BE2C (cell line): ENCODE data around the gene CTDP1.
"Not testable (repeated sequence)": the region's sequence is repeated elsewhere in the genome, so short reads cannot be mapped to it uniquely, and the experiment has no call there.

Experiments
- DNase-seq: peaks from one replicate; pipeline ENCODE4 v3.0.0-alpha.2; 2020
- H3K27me3 ChIP-seq: fragments of 250-450 bp; sonication (Bioruptor Pico); 2 replicates; pipeline ENCODE4 v1.5.1; 2020; ENCODE audit warnings: mild to moderate bottlenecking
- H3K36me3 ChIP-seq: fragments of 250-450 bp; sonication (Bioruptor Pico); 2 replicates; pipeline ENCODE4 v1.5.1; 2020; ENCODE audit warnings: mild to moderate bottlenecking
- H3K4me1 ChIP-seq: fragments of 250-450 bp; sonication (Bioruptor Pico); 2 replicates; pipeline ENCODE4 v1.5.1; 2020
- H3K4me3 ChIP-seq: 2 replicates; pipeline ENCODE4 v1.5.1; 2011; ENCODE audit warnings: low read depth, low read length
- H3K9me3 ChIP-seq: fragments of 250-450 bp; sonication (Bioruptor Pico); 2 replicates; pipeline ENCODE4 v1.5.1; 2020
- TF ChIP-seq, protein P1 (sequence below): IDR thresholded peaks from 2 replicates; pipeline ENCODE4 v1.5.1; 2012; ENCODE audit warnings: mild to moderate bottlenecking, low read depth, low read length

Gene CTDP1

GRCh38 chr18:79687806-79688205, 8.2 kb downstream of the CTDP1 start:
- Histone ChIP-seq H3K9me3 (no peaks in the 10 kb centered on the region), H3K4me3 (no peak overlapping the region), H3K27me3 (no peaks in the 10 kb centered on the region), H3K36me3 (no peaks in the 10 kb centered on the region), H3K4me1 (no peaks in the 10 kb centered on the region)
- TF ChIP-seq, protein P1, sequence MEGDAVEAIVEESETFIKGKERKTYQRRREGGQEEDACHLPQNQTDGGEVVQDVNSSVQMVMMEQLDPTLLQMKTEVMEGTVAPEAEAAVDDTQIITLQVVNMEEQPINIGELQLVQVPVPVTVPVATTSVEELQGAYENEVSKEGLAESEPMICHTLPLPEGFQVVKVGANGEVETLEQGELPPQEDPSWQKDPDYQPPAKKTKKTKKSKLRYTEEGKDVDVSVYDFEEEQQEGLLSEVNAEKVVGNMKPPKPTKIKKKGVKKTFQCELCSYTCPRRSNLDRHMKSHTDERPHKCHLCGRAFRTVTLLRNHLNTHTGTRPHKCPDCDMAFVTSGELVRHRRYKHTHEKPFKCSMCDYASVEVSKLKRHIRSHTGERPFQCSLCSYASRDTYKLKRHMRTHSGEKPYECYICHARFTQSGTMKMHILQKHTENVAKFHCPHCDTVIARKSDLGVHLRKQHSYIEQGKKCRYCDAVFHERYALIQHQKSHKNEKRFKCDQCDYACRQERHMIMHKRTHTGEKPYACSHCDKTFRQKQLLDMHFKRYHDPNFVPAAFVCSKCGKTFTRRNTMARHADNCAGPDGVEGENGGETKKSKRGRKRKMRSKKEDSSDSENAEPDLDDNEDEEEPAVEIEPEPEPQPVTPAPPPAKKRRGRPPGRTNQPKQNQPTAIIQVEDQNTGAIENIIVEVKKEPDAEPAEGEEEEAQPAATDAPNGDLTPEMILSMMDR = no peak
- DNase-seq = no peak

- Histone ChIP-seq H3K4me3 (no peak overlapping the region), H3K36me3 (no peaks in the 10 kb centered on the region), H3K4me1 (no peaks in the 10 kb centered on the region), H3K27me3 (no peaks in the 10 kb centered on the region), H3K9me3 (no peaks in the 10 kb centered on the region)
- DNase-seq = no peak
- TF ChIP-seq, protein P1 = no peak
Observed at GRCh38 chr18:79690071-79690470, 10.5 kb downstream of the CTDP1 start.

- DNase-seq = no peak
- no peaks in the 10 kb centered on the region for H3K4me1 ChIP-seq
- no peaks in the 10 kb centered on the region for H3K27me3 ChIP-seq
- TF ChIP-seq, protein P1 = no peak
- no peaks in the 10 kb centered on the region for H3K9me3 ChIP-seq
- no peaks in the 10 kb centered on the region for H3K36me3 ChIP-seq
- H3K4me3 ChIP-seq = no peak overlapping the region
Observed at GRCh38 chr18:79690586-79691482, 11.2 kb downstream of the CTDP1 start.

- TF ChIP-seq, protein P1 = no peak
- Histone ChIP-seq H3K36me3 (no peaks in the 10 kb centered on the region), H3K4me1 (no peaks in the 10 kb centered on the region), H3K27me3 (no peaks in the 10 kb centered on the region), H3K4me3 (no peak overlapping the region), H3K9me3 (no peaks in the 10 kb centered on the region)
- no peak for DNase-seq
Observed at GRCh38 chr18:79692056-79692455, 12.5 kb downstream of the CTDP1 start.

GRCh38 chr18:79692886-79693285, 13.3 kb downstream of the CTDP1 start:
- TF ChIP-seq, protein P1 = no peak
- Histone ChIP-seq H3K36me3 (no peaks in the 10 kb centered on the region), H3K9me3 (no peaks in the 10 kb centered on the region), H3K27me3 (no peaks in the 10 kb centered on the region), H3K4me1 (no peaks in the 10 kb centered on the region), H3K4me3 (no peak overlapping the region)
- DNase-seq = no peak

DNA sequence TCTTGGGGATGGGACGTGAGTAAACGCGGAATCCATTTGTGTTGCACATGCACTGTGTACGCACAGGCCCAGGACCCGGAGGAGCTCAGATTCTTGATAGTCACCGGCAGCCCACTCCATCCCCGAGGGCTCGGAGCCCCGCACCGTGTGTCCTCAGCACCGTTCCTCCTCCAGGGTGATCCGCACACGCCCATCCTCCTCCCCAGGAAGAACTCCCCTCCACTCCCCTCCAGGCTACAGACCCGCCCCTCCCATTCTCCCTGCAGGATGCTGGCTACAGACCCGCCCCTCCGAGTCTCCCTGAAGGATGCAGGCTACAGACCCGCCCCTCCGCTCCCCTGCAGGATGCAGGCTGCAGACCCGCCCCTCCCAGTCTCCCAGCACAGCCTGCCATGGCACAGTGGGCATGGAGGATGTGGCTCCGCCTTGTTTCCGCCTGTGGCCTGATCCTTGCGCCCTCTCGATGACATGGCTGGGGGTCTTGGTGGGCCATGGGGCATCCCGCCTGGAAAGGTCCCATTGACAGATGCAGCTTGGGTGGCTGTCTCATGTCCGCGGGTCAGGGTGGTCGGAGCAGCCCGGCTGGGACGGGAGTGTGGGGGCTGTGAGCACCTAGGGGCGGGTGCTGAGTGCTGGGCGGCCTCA, 14.1 kb downstream of the CTDP1 start:
- H3K4me1 ChIP-seq = no peaks in the 10 kb centered on the region
- DNase-seq = no peak
- TF ChIP-seq, protein P1 = no peak
- no peaks in the 10 kb centered on the region for H3K36me3 ChIP-seq
- H3K4me3 ChIP-seq = no peak overlapping the region
- no peaks in the 10 kb centered on the region for H3K9me3 ChIP-seq
- no peaks in the 10 kb centered on the region for H3K27me3 ChIP-seq

GRCh38 chr18:79694206-79694894, 14.7 kb downstream of the CTDP1 start:
- not testable (repeated sequence) for H3K36me3 ChIP-seq

More at GRCh38 chr18:79694206-79694894, 14.7 kb downstream of the CTDP1 start:
- H3K27me3 ChIP-seq, DNase-seq, H3K4me1 ChIP-seq, H3K4me3 ChIP-seq, H3K9me3 ChIP-seq: not testable (repeated sequence)
